K562 (cell line): Measurements from ENCODE around the gene MED28. TPM values are rescaled to one million over a fixed set of nuclear protein-coding genes. Genes with fewer than 3 reads are reported as not detected.
A peak's percentile ranks its signal among the peaks of the same experiment; 100 is the strongest.

Source experiments
- CREB1 ChIP-seq, 2 experiments: sonication (generic) in 1 of 2; formaldehyde crosslinking in 1 of 2; IDR thresholded peaks; 2 replicates each; pipeline versions ENCODE4 v1.6.1 to v1.8.0; 2012 to 2022; ENCODE audit warnings: inconsistent platforms in 1 of 2, mild to moderate bottlenecking in 1 of 2, missing genetic modification reagents in 1 of 2, moderate library complexity in 1 of 2
- CTBP1 ChIP-seq: fragments of 450-650 bp; IDR thresholded peaks from 2 replicates; pipeline ENCODE4 v1.6.1; 2016; ENCODE audit warnings: borderline replicate concordance
- DMBX1 ChIP-seq: fragments of 250-450 bp; sonication (Bioruptor Pico); IDR thresholded peaks from 2 replicates; pipeline ENCODE4 v1.8.0; 2022; ENCODE audit warnings: inconsistent platforms, mild to moderate bottlenecking, moderate library complexity, borderline replicate concordance
- DPF2 ChIP-seq: fragments of 450-650 bp; IDR thresholded peaks from 2 replicates; pipeline ENCODE4 v1.6.1; 2016
- KDM2B ChIP-seq: fragments of 250-450 bp; sonication (Bioruptor Pico); IDR thresholded peaks from 2 replicates; pipeline ENCODE4 v1.8.0; 2021; ENCODE audit warnings: mild to moderate bottlenecking, moderate library complexity
- MYNN ChIP-seq, 2 experiments: sonication (generic); formaldehyde crosslinking in 1 of 2; IDR thresholded peaks; 2 replicates each; pipeline versions ENCODE4 v1.5.0 to v1.6.1; 2016 to 2020; ENCODE audit warnings: antibody characterized with exemption in 1 of 2, missing genetic modification reagents in 1 of 2
- POLR2AphosphoS2 ChIP-seq: IDR thresholded peaks from 2 replicates; pipeline ENCODE4 v1.6.1; 2012; ENCODE audit warnings: low read length, improper control_type of control experiment
- SRSF1 ChIP-seq: fragments of 200-400 bp; formaldehyde crosslinking; IDR thresholded peaks from 2 replicates; pipeline ENCODE4 v1.6.1; 2017; ENCODE audit warnings: mild to moderate bottlenecking, low read depth, low read length, moderate library complexity
- YY1 ChIP-seq, 3 experiments: IDR thresholded peaks; 2 replicates each; pipeline ENCODE4 v1.6.1; 2011; ENCODE audit warnings: low read length in 2 of 3, mild to moderate bottlenecking in 2 of 3, moderate library complexity in 2 of 3, borderline replicate concordance in 1 of 3, control low read depth in 1 of 3, low read depth in 1 of 3; ENCODE audit not compliant: insufficient read depth in 3 of 3, insufficient replicate concordance in 2 of 3, control insufficient read depth in 1 of 3, insufficient read length in 1 of 3; ENCODE audit errors: extremely low read depth in 1 of 3
- polyA plus RNA-seq, 8 experiments: library from polyadenylated mRNA; depleted of rRNA in 4 of 8; stranded (reverse) in 5 of 8; unstranded in 3 of 8; fragments of >200 nt; fragmentation: Nextera tagmentation in 2 of 8; fragmentation: Illumina TruSeq in 1 of 8; extraction: Ambion mirVana in 2 of 8; extraction: Trizol in 1 of 8; gene quantifications; 2 replicates each; pipeline versions ENCODE4 v1.2.1 to v1.2.3, GENCODE V29; 2011 to 2014; ENCODE audit warnings: inconsistent platforms in 1 of 8, missing spikeins in 1 of 8
- total RNA-seq, 7 experiments: library from RNA; depleted of rRNA in 6 of 7; stranded (reverse); fragments of >200 nt in 6 of 7; fragmentation: Illumina TruSeq in 2 of 7; extraction: Trizol in 2 of 7; gene quantifications; 2 replicates each; pipeline versions ENCODE4 v1.2.1 to v1.2.3, GENCODE V29; 2011 to 2021; ENCODE audit warnings: low replicate concordance in 1 of 7
- TF ChIP-seq, protein P1 (sequence below): IDR thresholded peaks from 2 replicates; pipeline ENCODE4 v1.6.1; 2011; ENCODE audit not compliant: insufficient read length; ENCODE audit errors: extremely low read depth
- TF ChIP-seq, protein P2 (sequence below), 3 experiments: IDR thresholded peaks in 2 of 3; conservative IDR thresholded peaks in 1 of 3; 2 replicates each; pipeline ENCODE4 v1.5.1; 2011 to 2012; ENCODE audit warnings: low read length in 3 of 3, mild to moderate bottlenecking in 3 of 3, control low read depth in 2 of 3, improper control_type of control experiment in 1 of 3, inconsistent platforms in 1 of 3, low read depth in 1 of 3, mixed read lengths in 1 of 3, moderate library complexity in 1 of 3; ENCODE audit not compliant: insufficient read depth in 2 of 3
- TF ChIP-seq, protein P3 (sequence below): IDR thresholded peaks from 2 replicates; pipeline ENCODE4 v1.6.1; 2011; ENCODE audit warnings: borderline replicate concordance, low read depth, mild to moderate bottlenecking, moderate library complexity, low read length; ENCODE audit not compliant: insufficient read depth, poor library complexity, severe bottlenecking

The MED28 gene
- total and polyA plus RNA-seq, 9 of the 15 experiments (the other 6 are each of a cell fraction or from before 2014, with no cell fraction given), result 15.5 to 93.8 (median 50.5) TPM

GRCh38 chr4:17636696-17637622, 22.5 kb downstream of the MED28 start (continued):
- peak; percentile 83; the same call in 1 of the 2 replicates for TF ChIP-seq POLR2AphosphoS2
- TF ChIP-seq, protein P1, sequence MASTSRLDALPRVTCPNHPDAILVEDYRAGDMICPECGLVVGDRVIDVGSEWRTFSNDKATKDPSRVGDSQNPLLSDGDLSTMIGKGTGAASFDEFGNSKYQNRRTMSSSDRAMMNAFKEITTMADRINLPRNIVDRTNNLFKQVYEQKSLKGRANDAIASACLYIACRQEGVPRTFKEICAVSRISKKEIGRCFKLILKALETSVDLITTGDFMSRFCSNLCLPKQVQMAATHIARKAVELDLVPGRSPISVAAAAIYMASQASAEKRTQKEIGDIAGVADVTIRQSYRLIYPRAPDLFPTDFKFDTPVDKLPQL, result no peak
- TF ChIP-seq, protein P2, sequence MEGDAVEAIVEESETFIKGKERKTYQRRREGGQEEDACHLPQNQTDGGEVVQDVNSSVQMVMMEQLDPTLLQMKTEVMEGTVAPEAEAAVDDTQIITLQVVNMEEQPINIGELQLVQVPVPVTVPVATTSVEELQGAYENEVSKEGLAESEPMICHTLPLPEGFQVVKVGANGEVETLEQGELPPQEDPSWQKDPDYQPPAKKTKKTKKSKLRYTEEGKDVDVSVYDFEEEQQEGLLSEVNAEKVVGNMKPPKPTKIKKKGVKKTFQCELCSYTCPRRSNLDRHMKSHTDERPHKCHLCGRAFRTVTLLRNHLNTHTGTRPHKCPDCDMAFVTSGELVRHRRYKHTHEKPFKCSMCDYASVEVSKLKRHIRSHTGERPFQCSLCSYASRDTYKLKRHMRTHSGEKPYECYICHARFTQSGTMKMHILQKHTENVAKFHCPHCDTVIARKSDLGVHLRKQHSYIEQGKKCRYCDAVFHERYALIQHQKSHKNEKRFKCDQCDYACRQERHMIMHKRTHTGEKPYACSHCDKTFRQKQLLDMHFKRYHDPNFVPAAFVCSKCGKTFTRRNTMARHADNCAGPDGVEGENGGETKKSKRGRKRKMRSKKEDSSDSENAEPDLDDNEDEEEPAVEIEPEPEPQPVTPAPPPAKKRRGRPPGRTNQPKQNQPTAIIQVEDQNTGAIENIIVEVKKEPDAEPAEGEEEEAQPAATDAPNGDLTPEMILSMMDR (IDR thresholded peaks at IDR 0.05 in 2 of 3, conservative IDR thresholded peaks at IDR 0.05 in 1 of 3; ENCODE audit: insufficient read depth in 2 of 3, low read depth in 1 of 3, low read length in 3 of 3), result peak; percentile 79 to 92 (median 86)
- no peak for TF ChIP-seq CREB1 (IDR thresholded peaks at IDR 0.05)
- TF ChIP-seq CREB1 (CRISPR knock-in tag; IDR thresholded peaks at IDR 0.05), result no peak
- no peak for TF ChIP-seq DMBX1 (CRISPR knock-in tag)
- no peak for TF ChIP-seq SRSF1
- no peak for TF ChIP-seq KDM2B (CRISPR knock-in tag)
- TF ChIP-seq DPF2, result no peak
- peak in 2 of 3 experiments; percentile 10 to 61 for TF ChIP-seq YY1 (IDR thresholded peaks at IDR 0.05; ENCODE audit: borderline replicate concordance in 1 of 3, control insufficient read depth in 1 of 3, extremely low read depth in 1 of 3, insufficient read depth in 3 of 3, insufficient read length in 1 of 3, insufficient replicate concordance in 2 of 3, low read depth in 1 of 3, low read length in 2 of 3)
- TF ChIP-seq, protein P3, sequence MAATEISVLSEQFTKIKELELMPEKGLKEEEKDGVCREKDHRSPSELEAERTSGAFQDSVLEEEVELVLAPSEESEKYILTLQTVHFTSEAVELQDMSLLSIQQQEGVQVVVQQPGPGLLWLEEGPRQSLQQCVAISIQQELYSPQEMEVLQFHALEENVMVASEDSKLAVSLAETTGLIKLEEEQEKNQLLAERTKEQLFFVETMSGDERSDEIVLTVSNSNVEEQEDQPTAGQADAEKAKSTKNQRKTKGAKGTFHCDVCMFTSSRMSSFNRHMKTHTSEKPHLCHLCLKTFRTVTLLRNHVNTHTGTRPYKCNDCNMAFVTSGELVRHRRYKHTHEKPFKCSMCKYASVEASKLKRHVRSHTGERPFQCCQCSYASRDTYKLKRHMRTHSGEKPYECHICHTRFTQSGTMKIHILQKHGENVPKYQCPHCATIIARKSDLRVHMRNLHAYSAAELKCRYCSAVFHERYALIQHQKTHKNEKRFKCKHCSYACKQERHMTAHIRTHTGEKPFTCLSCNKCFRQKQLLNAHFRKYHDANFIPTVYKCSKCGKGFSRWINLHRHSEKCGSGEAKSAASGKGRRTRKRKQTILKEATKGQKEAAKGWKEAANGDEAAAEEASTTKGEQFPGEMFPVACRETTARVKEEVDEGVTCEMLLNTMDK, result peak; percentile 90
- peak; percentile 56; the same call in 1 of the 2 replicates for TF ChIP-seq CTBP1
- TF ChIP-seq MYNN (IDR thresholded peaks at IDR 0.05), result peak; percentile 33; the same call in 1 of the 2 replicates
- TF ChIP-seq MYNN (CRISPR knock-in tag; IDR thresholded peaks at IDR 0.05), result no peak
